ENCODE measurements around the gene UBAC2.

Gene UBAC2

DNA sequence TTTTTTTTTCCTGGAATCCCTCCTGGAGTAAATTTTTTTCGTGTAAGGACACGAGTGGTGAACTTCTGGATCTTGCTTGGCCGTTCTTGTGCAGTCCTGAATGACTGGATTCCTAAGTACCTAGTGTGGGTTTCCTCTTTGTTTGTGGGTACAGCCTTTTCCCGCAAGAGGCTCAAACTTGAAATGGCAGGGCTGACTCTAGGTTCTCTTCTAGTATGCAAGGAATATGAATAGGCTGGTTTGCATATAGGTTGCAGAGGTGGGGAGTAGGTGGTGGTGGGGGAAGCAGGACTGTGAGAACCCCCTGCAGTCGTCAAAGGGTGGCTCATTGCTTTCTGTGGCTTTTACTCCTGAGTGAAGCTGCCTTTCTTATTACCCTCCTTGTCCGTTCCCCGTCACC is 13.6 kb downstream of the UBAC2 start:
- no peak overlapping the region for H3K4me3 ChIP-seq (replicated peaks; ENCODE audit: low read depth, low read length)
- TF ChIP-seq, protein P1, sequence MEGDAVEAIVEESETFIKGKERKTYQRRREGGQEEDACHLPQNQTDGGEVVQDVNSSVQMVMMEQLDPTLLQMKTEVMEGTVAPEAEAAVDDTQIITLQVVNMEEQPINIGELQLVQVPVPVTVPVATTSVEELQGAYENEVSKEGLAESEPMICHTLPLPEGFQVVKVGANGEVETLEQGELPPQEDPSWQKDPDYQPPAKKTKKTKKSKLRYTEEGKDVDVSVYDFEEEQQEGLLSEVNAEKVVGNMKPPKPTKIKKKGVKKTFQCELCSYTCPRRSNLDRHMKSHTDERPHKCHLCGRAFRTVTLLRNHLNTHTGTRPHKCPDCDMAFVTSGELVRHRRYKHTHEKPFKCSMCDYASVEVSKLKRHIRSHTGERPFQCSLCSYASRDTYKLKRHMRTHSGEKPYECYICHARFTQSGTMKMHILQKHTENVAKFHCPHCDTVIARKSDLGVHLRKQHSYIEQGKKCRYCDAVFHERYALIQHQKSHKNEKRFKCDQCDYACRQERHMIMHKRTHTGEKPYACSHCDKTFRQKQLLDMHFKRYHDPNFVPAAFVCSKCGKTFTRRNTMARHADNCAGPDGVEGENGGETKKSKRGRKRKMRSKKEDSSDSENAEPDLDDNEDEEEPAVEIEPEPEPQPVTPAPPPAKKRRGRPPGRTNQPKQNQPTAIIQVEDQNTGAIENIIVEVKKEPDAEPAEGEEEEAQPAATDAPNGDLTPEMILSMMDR (IDR thresholded peaks at IDR 0.05; ENCODE audit: low read length, missing control alignments): no peak
- no peak for DNase-seq (ENCODE audit: low read depth)

DNA sequence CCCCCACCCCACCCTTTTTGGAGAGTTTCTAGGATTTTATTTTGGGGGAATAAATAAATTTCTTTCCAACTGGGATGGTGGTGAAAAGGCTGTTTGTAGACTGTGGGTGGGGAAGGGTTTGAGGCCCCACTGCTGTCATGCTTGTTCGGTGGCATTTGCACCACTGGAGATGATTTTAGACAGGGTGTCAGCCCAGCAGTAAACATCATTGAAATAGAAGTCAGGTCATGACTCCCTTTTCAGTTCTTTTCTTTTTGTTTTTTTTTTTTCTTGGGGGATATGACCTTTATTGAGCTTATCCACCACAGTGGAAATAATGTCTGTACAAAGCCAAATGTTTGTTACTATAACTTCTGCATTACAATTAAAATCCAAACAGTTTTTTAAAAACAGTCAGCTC is 14.1 kb downstream of the UBAC2 start:
- no peak for DNase-seq (ENCODE audit: low read depth)
- H3K4me3 ChIP-seq (replicated peaks; ENCODE audit: low read depth, low read length): no peak overlapping the region
- TF ChIP-seq, protein P1 (IDR thresholded peaks at IDR 0.05; ENCODE audit: low read length, missing control alignments): no peak

DNA sequence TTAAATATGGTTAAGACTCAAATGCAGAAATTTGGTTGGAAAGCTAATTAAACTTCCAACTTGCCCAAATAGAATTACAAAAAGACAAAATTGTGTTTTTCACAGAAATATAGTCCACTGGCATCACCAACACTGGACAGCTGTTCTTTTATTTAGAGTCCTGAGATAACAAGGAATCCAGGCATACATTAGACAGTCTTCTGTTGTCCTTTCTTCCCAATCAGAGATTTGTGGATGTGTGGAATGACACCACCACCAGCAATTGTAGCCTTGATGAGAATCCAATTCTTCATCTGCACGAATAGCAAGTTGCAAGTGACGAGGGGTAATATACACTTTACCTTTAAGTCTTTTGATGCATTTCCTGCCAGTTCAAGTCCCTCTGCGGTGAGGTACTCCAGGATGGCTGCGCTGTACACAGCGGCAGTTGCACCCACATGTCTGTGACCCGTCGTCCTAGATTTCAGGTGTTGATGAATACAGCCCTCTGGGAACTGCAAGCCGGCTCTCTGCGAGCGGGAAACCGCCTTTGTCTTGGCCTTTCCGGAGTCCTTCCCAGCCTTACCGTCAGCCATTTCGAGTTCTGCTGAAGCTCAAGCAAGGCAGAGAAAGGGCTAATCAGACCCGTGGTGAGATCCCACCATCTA is 14.7 kb downstream of the UBAC2 start:
- no peak overlapping the region for H3K4me3 ChIP-seq (replicated peaks; ENCODE audit: low read depth, low read length)
- DNase-seq (ENCODE audit: low read depth): no peak
- TF ChIP-seq, protein P1 (IDR thresholded peaks at IDR 0.05; ENCODE audit: low read length, missing control alignments): no peak

DNA sequence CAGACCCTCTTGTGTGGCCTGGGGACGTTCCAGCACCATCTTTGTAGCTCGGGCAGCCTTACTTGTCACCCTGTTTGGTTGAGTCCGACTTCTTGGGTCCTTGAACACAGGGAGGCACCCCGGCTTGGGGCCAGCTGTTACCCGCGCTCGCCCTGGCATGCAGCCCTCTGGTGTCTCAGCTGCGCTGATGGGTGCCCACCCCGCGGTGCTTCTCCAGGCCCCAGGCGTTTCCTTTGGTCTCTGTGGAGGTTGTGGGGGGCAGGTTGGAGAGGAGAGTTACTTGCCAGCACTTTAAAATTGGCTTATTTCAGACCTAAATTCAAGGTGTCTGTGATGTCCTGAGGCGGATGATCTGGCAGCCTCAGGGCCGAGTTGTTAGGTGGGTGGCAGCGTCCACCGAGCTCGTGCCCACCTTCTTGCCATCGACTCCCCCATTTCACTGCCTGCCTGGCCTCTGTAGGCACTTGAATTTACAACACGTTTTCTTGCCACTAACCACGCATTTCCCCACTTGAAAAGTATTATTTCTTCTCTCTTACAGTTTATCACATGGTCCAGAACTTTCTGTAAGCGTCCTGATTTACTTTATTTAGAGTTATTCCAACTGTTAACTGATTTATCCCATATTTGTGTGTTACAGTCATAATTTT is 16.9 kb downstream of the UBAC2 start:
- no peak overlapping the region for H3K4me3 ChIP-seq (replicated peaks; ENCODE audit: low read depth, low read length)
- TF ChIP-seq, protein P1 (IDR thresholded peaks at IDR 0.05; ENCODE audit: low read length, missing control alignments): no peak

DNA sequence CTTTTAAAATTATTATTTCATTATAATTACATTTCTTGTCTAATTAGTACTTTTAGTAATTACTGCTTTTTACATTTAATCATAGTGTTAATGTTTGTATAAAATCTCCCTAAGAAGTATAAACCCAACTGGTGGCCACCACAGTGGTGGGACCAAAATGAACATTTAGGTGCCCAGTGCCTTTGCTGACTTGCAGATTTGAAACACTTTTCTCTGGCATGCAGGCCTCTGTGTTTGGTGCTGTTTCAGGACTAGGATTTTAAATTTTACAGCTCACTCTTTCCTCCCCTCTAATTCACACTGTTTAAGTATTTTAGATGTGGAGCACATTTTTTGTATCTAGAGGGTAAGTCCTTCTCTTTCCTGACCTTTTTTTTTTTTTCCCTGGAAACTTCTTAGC is 17.5 kb downstream of the UBAC2 start:
- TF ChIP-seq, protein P1 (IDR thresholded peaks at IDR 0.05; ENCODE audit: low read length, missing control alignments): no peak
- no peak for DNase-seq (ENCODE audit: low read depth)
- H3K4me3 ChIP-seq (replicated peaks; ENCODE audit: low read depth, low read length): no peak overlapping the region

More for the DNA sequence above, 16.9 kb downstream of the UBAC2 start:
- no peak for DNase-seq (ENCODE audit: low read depth)

DNA sequence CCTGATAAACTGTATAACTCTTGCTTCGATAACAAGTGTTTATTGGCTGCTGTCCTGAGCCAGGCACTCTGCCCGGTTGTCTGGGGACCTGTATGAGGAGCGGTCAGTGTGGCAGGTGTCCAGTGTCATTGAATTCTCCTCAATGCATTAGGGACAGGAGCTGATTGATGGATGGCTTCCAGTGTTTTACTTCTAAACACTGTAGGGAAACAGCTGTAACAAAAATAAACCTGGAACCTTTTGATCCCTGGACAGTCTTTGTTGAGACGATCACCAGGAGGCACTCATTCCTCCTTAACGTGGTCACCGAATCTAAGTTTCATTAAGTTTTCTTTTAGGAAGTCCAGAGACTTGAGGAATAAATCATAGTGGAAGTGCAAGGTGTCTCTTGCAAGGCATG is 17.9 kb downstream of the UBAC2 start:
- TF ChIP-seq, protein P1 (IDR thresholded peaks at IDR 0.05; ENCODE audit: low read length, missing control alignments): no peak
- H3K4me3 ChIP-seq (replicated peaks; ENCODE audit: low read depth, low read length): no peak overlapping the region
- DNase-seq (ENCODE audit: low read depth): no peak

DNA sequence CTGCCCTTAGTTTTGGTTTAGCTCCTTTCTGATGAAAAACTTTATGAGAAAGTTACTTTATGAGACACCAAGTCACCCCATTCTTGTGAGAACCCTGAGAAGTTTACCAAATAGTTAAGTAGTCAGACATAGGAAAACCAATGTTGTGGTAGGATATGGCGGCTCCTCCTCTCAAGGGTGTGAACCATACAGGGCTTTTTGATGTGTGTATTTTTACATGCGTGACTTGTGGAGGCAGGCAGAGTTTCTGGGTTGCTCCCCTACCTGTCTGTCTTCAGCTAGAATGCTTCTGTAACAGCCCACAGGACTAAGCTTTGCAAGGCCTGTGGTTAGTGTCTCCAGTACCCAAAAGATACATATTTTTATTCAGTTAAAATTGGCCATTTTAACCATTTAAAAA is 18.3 kb downstream of the UBAC2 start:
- TF ChIP-seq, protein P1 (IDR thresholded peaks at IDR 0.05; ENCODE audit: low read length, missing control alignments): no peak
- DNase-seq (ENCODE audit: low read depth): no peak
- no peak overlapping the region for H3K4me3 ChIP-seq (replicated peaks; ENCODE audit: low read depth, low read length)
